ENCODE measurements around the gene LENG9.

GRCh38 chr19:54493967-54494585, 30.5 kb upstream of the LENG9 start:
- TF ChIP-seq CTCF (IDR thresholded peaks at IDR 0.05; ENCODE audit: low read length) = no peak
- TF ChIP-seq EZH2phosphoT487 (IDR thresholded peaks at IDR 0.05; ENCODE audit: low read length) = no peak

Measured in MM.1S (cell line).